PFSK-1 (cell line): ENCODE results near the gene HMG20B.

Experiments used
- SIN3A ChIP-seq: IDR thresholded peaks from 2 replicates; pipeline ENCODE4 v1.6.1; 2012; ENCODE audit warnings: mild to moderate bottlenecking, low read length, moderate library complexity, borderline replicate concordance; ENCODE audit not compliant: insufficient read depth
- TAF1 ChIP-seq: IDR thresholded peaks from 2 replicates; pipeline ENCODE4 v1.6.1; 2012; ENCODE audit warnings: low read length, control low read depth, borderline replicate concordance; ENCODE audit not compliant: insufficient read depth

DNA sequence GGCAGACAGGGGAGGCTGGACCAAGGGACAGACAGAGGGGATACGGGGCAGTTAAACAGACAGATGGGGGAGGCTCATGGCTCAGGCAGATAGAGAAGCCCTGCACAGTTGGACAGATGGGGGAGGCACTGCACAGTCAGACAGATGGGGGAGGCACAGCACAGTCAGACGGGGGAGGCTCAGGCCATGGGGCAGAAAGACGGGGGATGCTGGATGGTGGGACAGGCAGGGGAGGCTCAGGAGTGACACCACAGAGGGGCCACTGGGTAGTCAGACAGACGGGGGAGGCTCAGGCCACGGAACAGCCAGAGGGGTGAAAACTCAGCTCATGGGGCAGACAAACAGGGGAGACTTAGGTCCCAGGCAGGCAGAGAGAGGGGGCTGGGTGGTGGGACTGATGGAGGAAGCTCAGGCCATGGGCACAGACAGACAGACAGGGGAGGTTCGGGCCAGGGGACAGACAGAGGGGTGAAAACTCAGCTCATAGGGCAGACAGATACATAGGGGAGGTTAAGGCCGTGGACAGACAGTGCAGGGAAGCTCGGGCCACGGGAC lies 16.2 kb upstream of the HMG20B start:
- TF ChIP-seq SIN3A (no peak), TAF1 (no peak)
